GM10248 (cell line): Measurements from ENCODE around the gene COQ8A.

Source experiments
- CTCF ChIA-PET: fragments of 300-600 bp; sonication (Branson Sonifier 250); formaldehyde crosslinking; extraction: SDS; loops from one replicate; lab custom pipeline; 2021; ENCODE audit warnings: antibody characterized with exemption; lab: Yijun Ruan, JAX
- POLR2A ChIA-PET: fragments of 350-650 bp; sonication (Branson Sonifier 250); formaldehyde crosslinking; extraction: SDS; loops from one replicate; lab custom pipeline; 2020; ENCODE audit warnings: antibody characterized with exemption; lab: Yijun Ruan, JAX
- DNase-seq: peaks from one replicate; pipeline ENCODE4 v3.0.0; 2012; ENCODE audit errors: extremely low spot score
- TF ChIP-seq, protein P1 (sequence below): IDR thresholded peaks from 2 replicates; pipeline ENCODE4 v1.5.1; 2012; ENCODE audit warnings: mild to moderate bottlenecking, low read depth; ENCODE audit errors: extremely low read depth, missing control alignments, control extremely low read depth

COQ8A gene

DNA sequence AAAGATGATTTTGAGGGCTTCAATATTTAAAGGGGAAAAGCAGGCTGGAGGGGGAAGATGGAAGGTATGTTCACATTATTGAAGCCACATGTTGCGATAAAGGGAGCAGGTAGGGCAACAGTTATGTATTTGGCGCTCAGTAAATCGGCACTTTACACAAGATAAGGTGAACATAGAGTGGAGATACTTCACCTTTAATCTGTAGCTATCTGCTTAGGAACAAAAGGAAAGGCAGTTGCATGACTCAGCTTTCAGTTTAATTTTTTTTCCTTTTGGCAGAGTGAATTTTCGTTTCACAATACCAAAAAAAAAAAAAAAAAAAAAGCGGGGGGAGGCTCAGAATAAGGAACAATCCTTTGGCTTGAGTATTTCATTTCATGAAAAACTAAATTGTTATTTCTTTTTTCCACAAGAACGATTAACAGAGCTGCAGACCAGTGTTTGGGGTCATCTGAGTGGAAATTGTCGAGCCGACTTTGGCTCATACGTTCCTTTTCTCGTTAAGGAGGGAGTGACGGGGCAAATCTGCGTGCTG lies 1.1 kb upstream of the COQ8A start:
- TF ChIP-seq, protein P1, sequence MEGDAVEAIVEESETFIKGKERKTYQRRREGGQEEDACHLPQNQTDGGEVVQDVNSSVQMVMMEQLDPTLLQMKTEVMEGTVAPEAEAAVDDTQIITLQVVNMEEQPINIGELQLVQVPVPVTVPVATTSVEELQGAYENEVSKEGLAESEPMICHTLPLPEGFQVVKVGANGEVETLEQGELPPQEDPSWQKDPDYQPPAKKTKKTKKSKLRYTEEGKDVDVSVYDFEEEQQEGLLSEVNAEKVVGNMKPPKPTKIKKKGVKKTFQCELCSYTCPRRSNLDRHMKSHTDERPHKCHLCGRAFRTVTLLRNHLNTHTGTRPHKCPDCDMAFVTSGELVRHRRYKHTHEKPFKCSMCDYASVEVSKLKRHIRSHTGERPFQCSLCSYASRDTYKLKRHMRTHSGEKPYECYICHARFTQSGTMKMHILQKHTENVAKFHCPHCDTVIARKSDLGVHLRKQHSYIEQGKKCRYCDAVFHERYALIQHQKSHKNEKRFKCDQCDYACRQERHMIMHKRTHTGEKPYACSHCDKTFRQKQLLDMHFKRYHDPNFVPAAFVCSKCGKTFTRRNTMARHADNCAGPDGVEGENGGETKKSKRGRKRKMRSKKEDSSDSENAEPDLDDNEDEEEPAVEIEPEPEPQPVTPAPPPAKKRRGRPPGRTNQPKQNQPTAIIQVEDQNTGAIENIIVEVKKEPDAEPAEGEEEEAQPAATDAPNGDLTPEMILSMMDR = no peak
- POLR2A ChIA-PET = interaction anchor here (0.5 to 0.8 kb wide), 3 partner anchors 67 to 1470 kb away, joined by 3 to 5 read pairs (median 4); no protein-coding TSS in a partner anchor
- no peak for DNase-seq
- CTCF ChIA-PET = interaction anchor here (1.0 to 2.0 kb wide), 3 partner anchors 11 to 304 kb away, joined by 3 to 7 read pairs (median 3); no protein-coding TSS in a partner anchor

DNA sequence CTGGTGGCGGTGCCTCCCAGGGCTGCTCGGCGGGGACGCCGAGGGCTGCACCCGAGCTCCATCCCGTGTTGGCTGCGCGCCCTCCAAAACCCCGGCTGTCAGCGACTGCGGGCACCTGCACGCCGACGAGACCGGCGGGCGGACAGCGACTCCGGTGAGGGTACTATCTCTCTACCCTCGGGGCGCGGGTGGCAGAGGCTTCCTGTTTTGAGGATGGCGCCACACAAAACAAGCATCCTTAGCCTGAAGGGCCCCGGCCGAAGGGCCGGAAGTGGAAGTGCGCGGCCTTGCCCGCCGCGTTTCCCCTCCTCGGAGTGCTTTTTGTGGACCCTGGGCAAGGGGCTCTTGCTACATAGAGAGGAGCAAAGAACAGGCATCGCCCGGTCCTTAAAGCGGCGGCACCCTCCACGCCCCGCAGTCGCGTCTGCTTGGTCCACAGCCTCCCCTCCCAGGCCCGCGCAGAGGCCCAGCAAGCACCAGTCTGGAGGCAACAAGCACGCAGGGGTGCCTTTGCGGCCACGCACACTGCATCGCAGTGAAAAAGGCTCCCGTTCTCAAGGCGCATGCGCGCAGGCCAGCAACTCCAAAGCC lies 561 bp upstream of the COQ8A start:
- POLR2A ChIA-PET = interaction anchor here (0.5 to 0.8 kb wide), 3 partner anchors 67 to 1471 kb away, joined by 3 to 5 read pairs (median 4); no protein-coding TSS in a partner anchor
- TF ChIP-seq, protein P1 = no peak
- no peak for DNase-seq
- CTCF ChIA-PET = interaction anchor here (1.0 to 2.0 kb wide), 3 partner anchors 10 to 305 kb away, joined by 3 to 7 read pairs (median 3); no protein-coding TSS in a partner anchor

DNA sequence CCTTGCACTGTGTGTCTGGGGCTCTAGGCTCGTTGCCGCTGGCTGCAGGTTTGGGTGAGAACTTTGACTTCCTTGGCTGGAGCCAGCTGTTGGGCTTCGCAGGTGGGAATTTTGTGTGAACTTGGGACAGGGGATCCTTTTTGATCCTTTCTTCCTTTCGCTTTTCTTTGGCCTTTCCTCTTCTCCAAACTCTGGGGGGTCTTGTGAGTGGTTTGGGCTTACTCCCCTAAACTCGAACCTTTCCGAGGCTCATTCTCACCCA lies 643 bp downstream of the COQ8A start:
- ChIA-PET CTCF (interaction anchor here (0.8 to 2.0 kb wide), 2 partner anchors 9 to 43 kb away, joined by 3 to 7 read pairs; no protein-coding TSS in a partner anchor), POLR2A (no interaction called here)
- DNase-seq = no peak
- TF ChIP-seq, protein P1 = no peak

DNA sequence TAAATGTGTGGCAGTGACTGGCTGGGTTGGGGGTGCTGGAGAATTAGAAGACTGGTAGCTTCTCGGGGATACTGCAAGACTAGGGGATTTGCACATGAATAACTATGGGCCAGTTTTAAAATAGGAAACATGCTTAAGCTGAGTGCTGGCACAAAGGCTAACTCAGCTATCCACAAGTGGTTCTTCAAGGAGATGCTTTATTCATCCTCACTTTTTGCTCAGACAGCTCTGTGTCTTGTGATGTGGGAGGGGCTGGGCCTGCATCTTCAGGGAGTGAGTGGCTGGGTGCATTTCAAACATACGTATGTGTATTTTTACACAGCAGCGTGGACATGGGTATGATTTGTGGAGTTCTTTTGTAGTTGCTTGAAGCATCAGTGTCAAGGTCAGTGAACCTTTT lies 2.3 kb downstream of the COQ8A start:
- TF ChIP-seq, protein P1 = no peak
- ChIA-PET CTCF (interaction anchor here (1.1 kb wide), 1 partner anchor 8 kb away, joined by 3 read pairs; no protein-coding TSS in a partner anchor), POLR2A (no interaction called here)
- no peak for DNase-seq

DNA sequence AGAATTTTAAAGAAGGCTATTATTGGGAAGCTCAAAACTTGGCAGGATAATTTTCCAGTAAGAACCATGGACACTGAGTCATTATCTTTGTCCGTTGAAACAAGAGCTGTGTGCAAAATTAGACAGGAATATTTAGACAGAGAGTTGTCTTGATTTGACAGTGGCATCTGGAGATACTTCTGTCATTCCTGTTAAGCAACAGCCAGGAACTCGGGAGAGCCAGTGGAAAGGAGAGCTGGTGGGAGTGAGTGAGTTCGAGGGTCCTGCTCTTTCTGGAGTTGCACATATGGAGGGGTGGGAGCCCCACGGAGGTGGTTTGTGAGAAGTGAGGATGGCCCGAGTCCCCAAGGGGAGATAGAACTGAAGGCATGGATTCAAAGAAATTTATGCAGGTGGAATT lies 3.1 kb downstream of the COQ8A start:
- POLR2A ChIA-PET = no interaction called here
- DNase-seq = no peak
- TF ChIP-seq, protein P1 = no peak
- CTCF ChIA-PET = interaction anchor here (0.6 to 1.2 kb wide), 3 partner anchors 22 to 988 kb away, joined by 3 to 5 read pairs (median 3); no protein-coding TSS in a partner anchor

DNA sequence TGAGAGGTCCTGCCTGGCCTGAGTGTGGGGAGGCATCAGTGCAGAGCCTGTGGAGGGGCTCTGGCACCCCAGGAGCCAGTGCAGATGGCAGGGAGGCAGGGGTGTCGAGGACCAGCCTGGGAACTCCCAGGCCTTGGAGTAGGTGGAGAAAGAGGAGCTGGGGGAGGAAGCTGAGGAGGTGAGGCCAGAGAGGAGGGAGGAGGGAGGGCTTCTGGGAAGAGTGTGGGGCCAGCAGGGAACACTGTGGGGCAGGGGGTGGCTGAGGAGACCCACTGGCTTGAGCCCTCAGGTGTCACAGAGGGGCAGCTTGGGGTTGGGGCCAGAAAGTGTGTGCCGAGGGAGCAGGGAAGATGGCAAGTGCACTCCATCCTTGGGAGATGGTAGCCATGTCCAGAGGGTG lies 3.8 kb downstream of the COQ8A start:
- ChIA-PET CTCF (interaction anchor here (1.2 kb wide), 1 partner anchor 31 kb away, joined by 5 read pairs; no protein-coding TSS in a partner anchor), POLR2A (no interaction called here)
- DNase-seq = no peak

More for the DNA sequence above, 3.8 kb downstream of the COQ8A start:
- TF ChIP-seq, protein P1 = no peak
